ENCODE data around the gene CDKAL1. TPM values are rescaled to one million over a fixed set of nuclear protein-coding genes. Genes with fewer than 3 reads are reported as not detected.

The CDKAL1 gene
- total and polyA plus RNA-seq, 2 of the 8 experiments (the other 6 are each of a cell fraction or from before 2014, with no cell fraction given) = 8.4 to 24.6 TPM

GRCh38 chr6:20699402-20699801 is 165.1 kb downstream of the CDKAL1 start (continued):
- TF ChIP-seq SIRT6 (IDR thresholded peaks at IDR 0.05; ENCODE audit: low read length) = no peak

- CTCF ChIA-PET (ENCODE audit: partially characterized antibody) = interaction anchor here (1.0 kb wide), 1 partner anchor 172 kb away, joined by 4 read pairs; no protein-coding TSS in a partner anchor
- Histone ChIP-seq H4K91ac (replicated peaks; ENCODE audit: insufficient read length, low read length) (no peak overlapping the region), H3K18ac (ENCODE audit: extremely low read depth, low read length) (no peak overlapping the region), H3K14ac (ENCODE audit: insufficient read length) (no peak overlapping the region), H3K79me2 (ENCODE audit: control insufficient read depth in 1 of 2, insufficient read depth in 2 of 2, low read length in 2 of 2) (peaks cover 0 to 6% of the 10 kb centered on the region in 2 experiments; a peak in 1 of 4 replicates), H3K4ac (replicated peaks; ENCODE audit: insufficient read length, low read depth, low read length) (no peak overlapping the region), H3K36me3 (ENCODE audit: control insufficient read depth in 2 of 4, insufficient read depth in 4 of 4, low read length in 3 of 4) (no peaks in the 10 kb centered on the region), H3K23ac (ENCODE audit: insufficient read length) (no peak overlapping the region), H3K4me2 (ENCODE audit: insufficient read depth in 1 of 2, low read depth in 2 of 2, low read length in 2 of 2) (no peak overlapping the region), H2BK5ac (ENCODE audit: low read depth, low read length) (no peak overlapping the region), H2BK15ac (ENCODE audit: low read length) (no peak overlapping the region), H2BK12ac (ENCODE audit: low read depth, low read length) (no peak overlapping the region), H3K56ac (replicated peaks; ENCODE audit: insufficient read length, low read depth, low read length) (no peak overlapping the region), H3K27ac (ENCODE audit: low read depth, low read length) (no peak overlapping the region), H2AFZ (ENCODE audit: low read length) (no peak overlapping the region), H3K79me1 (ENCODE audit: low read depth, low read length) (no peaks in the 10 kb centered on the region), H2AK5ac (ENCODE audit: low read depth, low read length) (no peak overlapping the region), H2BK120ac (replicated peaks; ENCODE audit: low read depth, low read length) (no peak overlapping the region), H3K9ac (replicated peaks in 1 of 4; ENCODE audit: extremely low read depth in 1 of 4, low read depth in 3 of 4, low read length in 3 of 4) (no peak overlapping the region), H3K27me3 (replicated peaks in 1 of 4; ENCODE audit: control insufficient read depth in 3 of 4, extremely low read depth in 1 of 4, insufficient read depth in 3 of 4, low read length in 3 of 4) (no peaks in the 10 kb centered on the region; a peak in 1 of 7 replicates), H4K5ac (ENCODE audit: insufficient read length, low read depth, low read length) (no peak overlapping the region), H4K20me1 (replicated peaks in 1 of 2; ENCODE audit: control insufficient read depth in 1 of 2, insufficient read depth in 2 of 2, low read length in 2 of 2) (no peaks in the 10 kb centered on the region), H2BK20ac (ENCODE audit: low read length) (no peak overlapping the region), H3K23me2 (ENCODE audit: low read depth, low read length) (no peaks in the 10 kb centered on the region), H4K8ac (ENCODE audit: extremely low read depth, insufficient read depth, low read length) (no peak overlapping the region), H3K4me3 (ENCODE audit: extremely low read depth in 1 of 4, insufficient read depth in 2 of 4, low read depth in 3 of 4, low read length in 4 of 4) (no peak overlapping the region), H3K9me3 (ENCODE audit: insufficient read depth in 2 of 2, low read depth in 1 of 2, low read length in 1 of 2) (no peaks in the 10 kb centered on the region), H3K4me1 (replicated peaks in 1 of 4; ENCODE audit: control insufficient read depth in 3 of 4, insufficient read depth in 4 of 4, low read length in 3 of 4) (peaks cover 0 to 7% (median 3%) of the 10 kb centered on the region in 4 experiments; a peak in 4 of 7 replicates)
- POLR2A ChIA-PET (ENCODE audit: partially characterized antibody) = no interaction called here
- DNase-seq (ENCODE audit: low read depth in 1 of 2, low spot score in 2 of 2) = no peak
- FAIRE-seq = no peak
- TF ChIP-seq ASH2L (IDR thresholded peaks at IDR 0.05; ENCODE audit: low read length) = no peak
- no peak for TF ChIP-seq SP4 (IDR thresholded peaks at IDR 0.05; ENCODE audit: low read length)
- no peak for TF ChIP-seq NRF1 (IDR thresholded peaks at IDR 0.05; ENCODE audit: low read depth, low read length)
- no peak for TF ChIP-seq GABPA (IDR thresholded peaks at IDR 0.05; ENCODE audit: borderline replicate concordance, insufficient read depth, low read length)
- no peak for TF ChIP-seq HDAC2 (IDR thresholded peaks at IDR 0.05; ENCODE audit: borderline replicate concordance in 1 of 2, low read depth in 2 of 2, low read length in 2 of 2)
- no peak for TF ChIP-seq BRCA1 (IDR thresholded peaks at IDR 0.05; ENCODE audit: low read depth, low read length)
- TF ChIP-seq SAP30 (IDR thresholded peaks at IDR 0.05; ENCODE audit: insufficient read depth, insufficient replicate concordance, low read length) = no peak
- no peak for TF ChIP-seq POU5F1 (IDR thresholded peaks at IDR 0.05; ENCODE audit: low read depth, low read length)
- TF ChIP-seq BCL11A (IDR thresholded peaks at IDR 0.05; ENCODE audit: low read depth in 2 of 2, low read length in 2 of 2) = no peak
- TF ChIP-seq CEBPB (IDR thresholded peaks at IDR 0.05; ENCODE audit: low read depth, low read length) = no peak
Observed at GRCh38 chr6:20700375-20700774, 166.1 kb downstream of the CDKAL1 start.

All from H1 (cell line).